Small intestine (tissue), 7 donors: ENCODE measurements around the gene SELENOH. TPM values are rescaled to one million over a fixed set of nuclear protein-coding genes. Genes with fewer than 3 reads are reported as not detected.

Experiments used
- DNase-seq, 2 donors: peaks; one replicate each; pipeline versions ENCODE4 v3.0.0 to v3.0.0-alpha.2; 2013
- FAIRE-seq: peaks from 2 replicates; lab custom pipeline; 2012; peaks lifted over from hg19 to GRCh38; lab: Jason Lieb, UNC
- H3K27ac ChIP-seq, 3 donors: one replicate each; pipeline ENCODE4 v1.5.1; 2013; ENCODE audit warnings: low read length in 2 of 3, mild to moderate bottlenecking in 2 of 3, control low read depth in 1 of 3, inconsistent platforms in 1 of 3, low read depth in 1 of 3, moderate library complexity in 1 of 3
- H3K27me3 ChIP-seq, 3 donors: one replicate each; pipeline ENCODE4 v1.6.1; 2013; ENCODE audit warnings: low read length in 3 of 3, inconsistent platforms in 1 of 3; ENCODE audit not compliant: control insufficient read depth in 3 of 3, insufficient read depth in 3 of 3
- H3K36me3 ChIP-seq, 3 donors: one replicate each; pipeline ENCODE4 v1.6.1; 2013; ENCODE audit warnings: low read length in 3 of 3, inconsistent platforms in 1 of 3, low read depth in 1 of 3, mild to moderate bottlenecking in 1 of 3, moderate library complexity in 1 of 3; ENCODE audit not compliant: control insufficient read depth in 3 of 3, insufficient read depth in 2 of 3
- H3K4me1 ChIP-seq, 3 donors: one replicate each; pipeline ENCODE4 v1.6.1; 2013; ENCODE audit warnings: low read length in 2 of 3, inconsistent platforms in 1 of 3, low read depth in 1 of 3, mild to moderate bottlenecking in 1 of 3, moderate library complexity in 1 of 3; ENCODE audit not compliant: control insufficient read depth in 3 of 3, insufficient read depth in 2 of 3
- H3K4me3 ChIP-seq, 3 donors: one replicate each; pipeline ENCODE4 v1.5.1; 2013; ENCODE audit warnings: low read length in 3 of 3, control low read depth in 1 of 3, inconsistent platforms in 1 of 3, low read depth in 1 of 3, mild to moderate bottlenecking in 1 of 3, moderate library complexity in 1 of 3
- H3K9me3 ChIP-seq, 2 donors: one replicate each; pipeline ENCODE4 v1.6.1; 2013; ENCODE audit warnings: low read depth in 1 of 2, low read length in 1 of 2; ENCODE audit not compliant: control insufficient read depth in 2 of 2, insufficient read depth in 1 of 2
- WGBS, 3 donors: extraction: QIAGEN DNeasy Blood & Tissue Kit; methylation state at CpG; one replicate each; pipeline ENCODE4 v1.1.7; 2013; 5-methylcytosine and 5-hydroxymethylcytosine counted together
- polyA plus RNA-seq, 4 donors: library from polyadenylated mRNA; stranded (reverse) in 3 of 4; unstranded in 1 of 4; fragments of 200-250 nt in 3 of 4; fragments of 120-200 nt in 1 of 4; gene quantifications; one replicate each; pipeline versions ENCODE4 v1.2.1 to v1.2.3, GENCODE V29; 2013
- donor health status: healthy with polysubstance abuse.
- donor health status: control.
- donor health status: control.
- donor health status: Bipolar disorder and iron deficiency.
- donor health status: healthy.

SELENOH gene
- polyA plus RNA-seq, 4 donors: 78.3 to 148 (median 128) TPM

GRCh38 chr11:57751676-57752253 lies 10.5 kb downstream of the SELENOH start, which contains the start of gene BTBD18:
BTBD18 (minus strand) TSS chr11:57751819; CDS start chr11:57751188, 631 bp downstream.
- peaks cover 0 to 5% of the 10 kb centered on the region in 2 donors for H3K9me3 ChIP-seq
- peaks cover 0 to 4% (median 0%) of the 10 kb centered on the region in 3 donors for H3K4me1 ChIP-seq
- no peaks in the 10 kb centered on the region for H3K27me3 ChIP-seq
- H3K36me3 ChIP-seq: peaks cover 0 to 3% (median 0%) of the 10 kb centered on the region in 3 donors
- DNase-seq (peak; percentile 63 to 79), FAIRE-seq (no peak)
- 37 to 56% (median 45%) methylated on average over 10 of the region's 10 CpGs for WGBS, 3 donors
- no peak within 1 kb of the TSS for H3K4me3 ChIP-seq
- no peak within 1 kb of the TSS for H3K27ac ChIP-seq

DNA sequence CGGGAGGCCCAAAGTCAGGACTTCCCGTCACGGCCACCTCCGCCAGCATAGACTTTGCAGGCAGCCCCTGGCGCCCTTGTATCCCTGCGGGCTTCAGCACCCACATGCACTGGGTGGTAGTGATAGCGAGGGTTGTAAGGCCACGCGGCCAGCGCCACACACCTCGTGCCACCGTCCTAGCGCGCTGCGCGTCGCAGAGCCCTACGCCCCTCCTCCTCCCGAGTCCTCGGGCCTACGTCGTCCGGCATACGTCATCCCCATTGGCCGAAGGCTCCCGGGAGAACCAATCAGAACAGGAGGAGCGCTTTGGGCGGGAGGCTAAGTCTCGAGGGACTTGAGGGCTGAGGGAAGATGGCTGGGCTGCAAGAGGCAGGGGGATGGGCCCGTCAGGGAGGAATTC lies 11.7 kb downstream of the SELENOH start:
- Histone ChIP-seq H3K36me3 (peaks cover 0 to 3% (median 0%) of the 10 kb centered on the region in 3 donors), H3K27me3 (no peaks in the 10 kb centered on the region), H3K4me1 (peaks cover 0 to 4% (median 0%) of the 10 kb centered on the region in 3 donors), H3K4me3 (no peak overlapping the region), H3K9me3 (peaks cover 0 to 5% of the 10 kb centered on the region in 2 donors), H3K27ac (no peak overlapping the region)
- FAIRE-seq (no peak), DNase-seq (no peak)
- WGBS, 3 donors: 98 to 99% (median 98%) methylated on average over 30 of the region's 30 CpGs

DNA sequence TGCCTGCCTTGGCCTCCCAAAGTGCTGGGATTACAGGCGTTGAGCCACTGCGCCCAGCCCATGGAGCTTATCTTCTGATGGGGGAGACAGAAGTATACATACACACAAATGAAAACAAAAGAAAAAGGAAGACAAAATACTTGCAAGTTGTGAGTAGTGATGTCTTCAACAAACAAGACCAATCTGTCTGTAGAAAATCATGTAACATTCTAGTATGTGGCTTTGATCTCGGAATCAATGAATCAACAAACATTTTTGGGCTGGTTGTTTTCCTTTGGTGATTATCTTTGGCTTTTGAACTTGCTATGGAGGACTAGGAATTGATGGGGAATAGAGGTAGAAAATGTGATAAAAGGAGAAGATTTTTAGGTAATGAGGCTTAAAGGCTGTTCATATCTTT lies 16.9 kb downstream of the SELENOH start:
- no peak for DNase-seq
- Histone ChIP-seq H3K27me3 (no peaks in the 10 kb centered on the region), H3K27ac (no peak overlapping the region), H3K4me1 (no peaks in the 10 kb centered on the region), H3K36me3 (peaks cover 0 to under 1% (median 0%) of the 10 kb centered on the region in 3 donors), H3K9me3 (peaks cover 0 to under 1% of the 10 kb centered on the region in 2 donors), H3K4me3 (no peak overlapping the region)
- WGBS, 3 donors: 82 to 92% (median 87%) methylated on average over 3 of the region's 3 CpGs
- no peak for FAIRE-seq

GRCh38 chr11:57761301-57762234 lies 20.3 kb downstream of the SELENOH start, which contains the start of gene CTNND1:
CTNND1 (plus strand) TSS chr11:57761802; CDS start chr11:57791479, 29,677 bp downstream.
- Histone ChIP-seq H3K36me3 (peaks cover 0 to 6% (median 0%) of the 10 kb centered on the region in 3 donors), H3K27me3 (no peaks in the 10 kb centered on the region), H3K27ac (peak within 1 kb of the TSS; percentile 95 to 99 (median 98)), H3K9me3 (no peaks in the 10 kb centered on the region), H3K4me1 (peaks cover 0 to 11% (median 2%) of the 10 kb centered on the region in 3 donors), H3K4me3 (peak within 1 kb of the TSS; percentile 47 to 76 (median 53))
- WGBS, 3 donors: 10 to 21% (median 15%) methylated on average over 13 of the region's 13 CpGs
- DNase-seq (peak; percentile 96 to 97), FAIRE-seq (no peak)

DNA sequence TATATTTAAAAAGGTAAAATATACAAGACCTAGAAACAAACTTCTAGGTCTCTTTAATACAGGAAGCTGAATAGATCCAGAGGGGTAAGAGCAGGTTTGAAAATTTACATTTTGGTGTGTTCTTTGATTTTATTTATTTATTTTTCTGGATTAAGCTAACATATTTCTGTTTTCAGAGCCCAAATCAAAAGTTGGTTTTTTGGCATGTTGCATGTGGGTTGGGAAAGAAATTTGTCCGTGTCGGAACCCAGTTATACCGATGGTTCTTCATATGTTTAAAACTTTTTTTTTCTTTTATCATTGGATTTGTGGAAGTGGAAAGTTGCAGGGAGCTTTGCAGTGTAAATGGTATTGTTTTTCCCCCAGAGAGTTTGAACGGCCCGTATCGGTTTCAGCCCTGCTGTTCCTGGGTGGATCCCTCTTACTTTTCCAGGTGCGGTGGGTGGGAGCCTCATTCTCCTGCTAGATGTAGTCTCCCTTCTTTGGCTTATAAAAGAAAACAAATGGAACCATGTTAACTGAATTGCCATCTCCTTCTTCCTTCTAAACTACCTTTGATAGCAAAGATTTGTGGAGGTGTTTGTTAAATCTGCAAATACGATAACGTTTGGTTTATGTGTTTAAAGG lies 21.1 kb downstream of the SELENOH start:
- DNase-seq: peak; percentile 52 to 71
- Histone ChIP-seq H3K27me3 (no peaks in the 10 kb centered on the region), H3K4me3 (peak overlapping the region; percentile 47 to 76 (median 53)), H3K9me3 (no peaks in the 10 kb centered on the region), H3K4me1 (peaks cover 2 to 11% (median 2%) of the 10 kb centered on the region in 3 donors), H3K36me3 (peaks cover 0 to 9% (median 2%) of the 10 kb centered on the region in 3 donors), H3K27ac (peak overlapping the region; percentile 70 to 98 (median 87))
- 6 to 15% (median 12%) methylated on average over 9 of the region's 9 CpGs for WGBS, 3 donors
- no peak for FAIRE-seq

DNA sequence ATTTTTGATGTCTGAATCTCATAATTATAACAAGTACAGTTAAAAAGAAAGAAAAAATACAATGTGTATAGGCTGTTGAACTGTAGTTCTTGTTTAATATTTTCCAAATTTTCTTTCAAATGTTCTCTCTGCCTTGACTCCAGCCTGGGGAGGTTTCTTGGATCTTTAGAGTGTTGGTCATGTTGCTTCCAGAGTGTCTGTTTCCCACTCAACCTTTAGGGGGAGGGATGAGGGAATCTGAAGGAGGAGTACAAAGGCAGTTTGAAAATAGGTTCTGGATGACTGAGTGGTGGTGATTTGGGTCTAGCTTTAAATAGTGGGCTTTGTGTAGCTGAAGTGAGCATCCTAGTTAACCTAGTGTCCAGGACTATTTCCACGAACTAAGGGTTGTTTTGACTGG lies 22.3 kb downstream of the SELENOH start:
- H3K4me1 ChIP-seq: peaks cover 2 to 11% (median 2%) of the 10 kb centered on the region in 3 donors
- H3K27me3 ChIP-seq: no peaks in the 10 kb centered on the region
- DNase-seq: peak; percentile 68 to 73
- no peak for FAIRE-seq
- peak overlapping the region; percentile 61 to 98 (median 75) for H3K27ac ChIP-seq
- peaks cover 0 to 9% (median 2%) of the 10 kb centered on the region in 3 donors for H3K36me3 ChIP-seq
- peak overlapping the region; percentile 39 to 76 (median 47) for H3K4me3 ChIP-seq
- no peaks in the 10 kb centered on the region for H3K9me3 ChIP-seq
- WGBS, 3 donors: 6 to 23% (median 23%) methylated on average over 1 of the region's 1 CpG

- H3K4me1 ChIP-seq: peaks cover 2 to 11% (median 2%) of the 10 kb centered on the region in 3 donors
- no peaks in the 10 kb centered on the region for H3K27me3 ChIP-seq
- H3K9me3 ChIP-seq: no peaks in the 10 kb centered on the region
- WGBS, 3 donors: 13 to 29% (median 24%) methylated on average over 4 of the region's 4 CpGs
- H3K4me3 ChIP-seq: peak overlapping the region; percentile 39 to 76 (median 47)
- H3K36me3 ChIP-seq: peaks cover 0 to 9% (median 2%) of the 10 kb centered on the region in 3 donors
- H3K27ac ChIP-seq: peak overlapping the region; percentile 61 to 98 (median 75)
- FAIRE-seq (no peak), DNase-seq (no peak)
Measured at GRCh38 chr11:57764021-57764420, 22.7 kb downstream of the SELENOH start.
